ENCODE results near the gene ANAPC2. TPM values are rescaled to one million over a fixed set of nuclear protein-coding genes. Genes with fewer than 3 reads are reported as not detected.

The ANAPC2 gene
- total RNA-seq, 3 donors from 2014 or later (not counting 1 experiment from before 2014, with no cell fraction given): 146 to 172 (median 171) TPM

DNA sequence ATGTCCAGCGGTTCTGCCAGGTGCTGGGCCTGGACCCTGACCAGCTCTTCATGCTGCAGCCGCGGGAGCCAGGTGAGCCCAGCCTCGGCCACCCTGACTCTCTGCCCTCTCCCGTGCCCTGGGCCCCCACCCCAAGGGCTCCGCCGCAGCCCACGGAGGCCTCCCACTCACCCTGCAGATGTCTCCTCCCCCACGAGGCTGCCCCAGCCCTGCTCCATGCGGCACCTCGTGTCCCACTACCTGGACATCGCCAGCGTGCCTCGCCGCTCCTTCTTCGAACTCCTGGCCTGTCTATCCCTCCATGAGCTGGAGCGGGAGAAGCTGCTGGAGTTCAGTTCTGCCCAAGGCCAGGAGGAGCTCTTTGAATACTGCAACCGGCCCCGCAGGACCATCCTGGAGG is 26.3 kb upstream of the ANAPC2 start:
- no peaks in the 10 kb centered on the region for H3K27me3 Mint-ChIP-seq (ENCODE audit: low read depth in 2 of 2)
- DNase-seq (no peak), ATAC-seq (no peak)
- Histone ChIP-seq H3K4me1 (ENCODE audit: control insufficient read depth, insufficient read depth, low read length) (no peaks in the 10 kb centered on the region), H3K9me3 (ENCODE audit: control insufficient read depth, insufficient read depth, low read length) (no peaks in the 10 kb centered on the region), H3K36me3 (ENCODE audit: control insufficient read depth, insufficient read depth, low read length) (no peaks in the 10 kb centered on the region), H3K27me3 (ENCODE audit: control insufficient read depth, insufficient read depth, low read length) (no peaks in the 10 kb centered on the region), H3K27ac (ENCODE audit: low read length) (no peak overlapping the region), H3K4me3 (ENCODE audit: low read length) (no peak overlapping the region)
- TF ChIP-seq, protein P1, sequence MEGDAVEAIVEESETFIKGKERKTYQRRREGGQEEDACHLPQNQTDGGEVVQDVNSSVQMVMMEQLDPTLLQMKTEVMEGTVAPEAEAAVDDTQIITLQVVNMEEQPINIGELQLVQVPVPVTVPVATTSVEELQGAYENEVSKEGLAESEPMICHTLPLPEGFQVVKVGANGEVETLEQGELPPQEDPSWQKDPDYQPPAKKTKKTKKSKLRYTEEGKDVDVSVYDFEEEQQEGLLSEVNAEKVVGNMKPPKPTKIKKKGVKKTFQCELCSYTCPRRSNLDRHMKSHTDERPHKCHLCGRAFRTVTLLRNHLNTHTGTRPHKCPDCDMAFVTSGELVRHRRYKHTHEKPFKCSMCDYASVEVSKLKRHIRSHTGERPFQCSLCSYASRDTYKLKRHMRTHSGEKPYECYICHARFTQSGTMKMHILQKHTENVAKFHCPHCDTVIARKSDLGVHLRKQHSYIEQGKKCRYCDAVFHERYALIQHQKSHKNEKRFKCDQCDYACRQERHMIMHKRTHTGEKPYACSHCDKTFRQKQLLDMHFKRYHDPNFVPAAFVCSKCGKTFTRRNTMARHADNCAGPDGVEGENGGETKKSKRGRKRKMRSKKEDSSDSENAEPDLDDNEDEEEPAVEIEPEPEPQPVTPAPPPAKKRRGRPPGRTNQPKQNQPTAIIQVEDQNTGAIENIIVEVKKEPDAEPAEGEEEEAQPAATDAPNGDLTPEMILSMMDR (IDR thresholded peaks at IDR 0.05): no peak
- peaks cover 3 to 6% of the 10 kb centered on the region in 2 donors for H3K4me1 Mint-ChIP-seq
- H3K4me3 Mint-ChIP-seq: no peak overlapping the region
- 96% methylated on average over 19 of the region's 19 CpGs for WGBS (ENCODE audit: insufficient coverage)
- H3K36me3 Mint-ChIP-seq: no peaks in the 10 kb centered on the region
- no peaks in the 10 kb centered on the region for H3K9me3 Mint-ChIP-seq
- intact Hi-C loops (cut with micrococcal nuclease): no loop called here
- no peak overlapping the region for H3K27ac Mint-ChIP-seq

DNA sequence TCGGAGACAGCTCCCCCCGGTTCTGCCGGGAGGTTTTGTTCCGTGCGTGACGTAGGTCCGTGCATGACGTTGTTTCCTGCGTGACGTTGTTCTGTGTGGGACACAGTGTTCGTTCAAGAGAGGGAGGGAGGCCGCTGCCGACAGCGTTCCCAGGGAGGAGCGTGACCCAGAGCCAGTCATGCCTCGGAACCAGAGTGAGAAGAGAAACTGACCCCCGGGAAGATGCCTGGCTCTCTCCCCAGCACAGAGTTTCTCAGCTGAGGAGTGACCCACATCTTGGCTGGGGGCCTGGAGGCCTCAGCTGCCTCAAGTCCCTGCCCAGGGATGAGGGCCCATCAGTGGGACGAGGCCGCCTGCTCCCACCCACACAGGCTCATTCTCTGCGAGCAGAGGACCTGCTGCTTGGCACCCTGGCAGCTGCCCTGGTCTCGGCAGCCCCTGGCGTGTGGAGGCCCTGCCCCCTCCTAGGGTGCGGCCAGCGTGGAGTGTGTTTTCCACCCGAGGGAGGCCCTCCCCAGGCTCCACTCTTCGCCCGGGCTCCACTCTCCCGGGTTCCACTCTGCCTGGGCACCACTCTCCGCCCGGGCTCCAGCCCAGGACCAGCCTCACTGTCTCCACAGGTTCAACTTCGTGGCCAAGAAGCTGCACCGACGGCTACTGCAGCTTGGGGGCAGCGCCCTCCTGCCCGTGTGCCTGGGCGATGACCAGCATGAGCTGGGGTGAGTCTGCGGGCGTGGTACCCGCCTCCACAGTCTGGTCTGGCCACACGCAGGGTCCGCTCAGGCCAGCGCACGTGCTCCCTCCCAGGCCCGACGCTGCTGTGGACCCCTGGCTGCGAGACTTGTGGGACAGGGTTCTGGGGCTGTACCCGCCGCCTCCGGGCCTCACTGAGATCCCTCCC is 25.1 kb upstream of the ANAPC2 start:
- no peak overlapping the region for H3K4me3 ChIP-seq (ENCODE audit: low read length)
- intact Hi-C loops (cut with micrococcal nuclease): no loop called here
- no peak overlapping the region for H3K27ac Mint-ChIP-seq
- H3K4me1 Mint-ChIP-seq: peaks cover 3 to 6% of the 10 kb centered on the region in 2 donors
- TF ChIP-seq, protein P1 (IDR thresholded peaks at IDR 0.05): no peak
- H3K36me3 Mint-ChIP-seq: no peaks in the 10 kb centered on the region
- ATAC-seq: no peak
- H3K4me3 Mint-ChIP-seq: no peak overlapping the region
- no peaks in the 10 kb centered on the region for H3K27me3 ChIP-seq (ENCODE audit: control insufficient read depth, insufficient read depth, low read length)
- H3K27me3 Mint-ChIP-seq (ENCODE audit: low read depth in 2 of 2): no peaks in the 10 kb centered on the region
- H3K27ac ChIP-seq (ENCODE audit: low read length): no peak overlapping the region
- WGBS (ENCODE audit: insufficient coverage): 95% methylated on average over 49 of the region's 49 CpGs
- H3K9me3 ChIP-seq (ENCODE audit: control insufficient read depth, insufficient read depth, low read length): no peaks in the 10 kb centered on the region
- H3K36me3 ChIP-seq (ENCODE audit: control insufficient read depth, insufficient read depth, low read length): no peaks in the 10 kb centered on the region
- no peaks in the 10 kb centered on the region for H3K4me1 ChIP-seq (ENCODE audit: control insufficient read depth, insufficient read depth, low read length)
- no peaks in the 10 kb centered on the region for H3K9me3 Mint-ChIP-seq
- no peak for DNase-seq

DNA sequence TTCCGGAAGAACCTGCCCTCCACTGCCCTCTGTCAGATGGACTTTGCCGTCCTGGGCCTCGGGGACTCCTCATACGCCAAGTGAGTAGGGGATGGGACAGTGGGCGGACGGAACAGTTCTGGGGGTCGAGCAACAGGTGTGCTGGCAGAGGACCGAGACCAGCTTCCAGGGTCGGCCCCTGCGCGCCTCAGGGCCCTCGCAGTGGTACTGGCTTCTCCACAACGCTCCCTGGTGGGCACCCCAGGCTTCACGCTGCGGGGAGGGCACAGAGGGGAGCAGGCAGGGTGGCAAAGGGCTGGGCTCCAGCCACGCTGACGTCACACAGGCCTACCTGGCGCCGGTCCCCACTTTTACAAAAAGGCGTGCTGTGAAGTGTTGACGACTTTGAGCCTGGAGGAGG is 24.2 kb upstream of the ANAPC2 start:
- H3K4me1 Mint-ChIP-seq: peaks cover 6% of the 10 kb centered on the region in 2 donors
- H3K36me3 Mint-ChIP-seq: no peaks in the 10 kb centered on the region
- DNase-seq (no peak), ATAC-seq (no peak)
- 94% methylated on average over 21 of the region's 21 CpGs for WGBS (ENCODE audit: insufficient coverage)
- intact Hi-C loops (cut with micrococcal nuclease): no loop called here
- Histone ChIP-seq H3K27me3 (ENCODE audit: control insufficient read depth, insufficient read depth, low read length) (no peaks in the 10 kb centered on the region), H3K9me3 (ENCODE audit: control insufficient read depth, insufficient read depth, low read length) (no peaks in the 10 kb centered on the region), H3K4me1 (ENCODE audit: control insufficient read depth, insufficient read depth, low read length) (no peaks in the 10 kb centered on the region), H3K4me3 (ENCODE audit: low read length) (no peak overlapping the region), H3K27ac (ENCODE audit: low read length) (no peak overlapping the region), H3K36me3 (ENCODE audit: control insufficient read depth, insufficient read depth, low read length) (no peaks in the 10 kb centered on the region)
- no peak overlapping the region for H3K4me3 Mint-ChIP-seq
- H3K9me3 Mint-ChIP-seq: no peaks in the 10 kb centered on the region
- H3K27ac Mint-ChIP-seq: no peak overlapping the region
- TF ChIP-seq, protein P1 (IDR thresholded peaks at IDR 0.05): no peak
- no peaks in the 10 kb centered on the region for H3K27me3 Mint-ChIP-seq (ENCODE audit: low read depth in 2 of 2)

All from natural killer cell (primary cell).